ENCODE data around the gene CRYL1. TPM values are rescaled to one million over a fixed set of nuclear protein-coding genes. Genes with fewer than 3 reads are reported as not detected.

CRYL1 gene
- polyA plus RNA-seq, 1 of the 3 experiments (the other 2 are of a cell fraction), result 34.8 TPM

DNA sequence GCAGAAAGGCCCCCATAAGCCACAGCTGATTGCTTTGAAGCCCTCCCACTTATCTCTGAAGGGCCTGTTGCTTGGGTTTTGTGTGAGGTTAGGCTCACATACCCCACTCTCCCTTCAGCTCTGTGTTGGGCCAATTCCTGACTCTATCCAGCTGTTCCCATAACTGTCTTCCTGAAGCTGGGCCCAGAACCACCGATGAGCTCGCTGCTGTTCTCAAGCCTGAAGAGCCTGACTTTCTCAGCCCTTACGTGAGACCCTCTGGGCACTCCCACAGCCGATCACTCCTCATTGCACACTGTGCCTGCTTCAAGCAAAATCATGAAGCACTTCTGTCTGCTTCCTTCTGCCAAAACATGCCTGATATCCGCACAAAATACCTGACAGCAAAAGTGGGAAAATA is 124.1 kb downstream of the CRYL1 start:
- no peak overlapping the region for H3K27ac ChIP-seq (ENCODE audit: low read depth in 2 of 2, low read length in 1 of 2)
- H3K27me3 ChIP-seq (ENCODE audit: insufficient read depth), result no peaks in the 10 kb centered on the region
- WGBS (ENCODE audit: low lambda C conversion rate), result 79% methylated on average over 5 of the region's 5 CpGs
- CTCF ChIA-PET, result no interaction called here
- no peaks in the 10 kb centered on the region for H3K36me3 ChIP-seq (replicated peaks in 1 of 2; ENCODE audit: control insufficient read depth in 1 of 2, insufficient read depth in 2 of 2, low read length in 1 of 2)
- H3K9ac ChIP-seq, result no peak overlapping the region
- H3K4me3 ChIP-seq (ENCODE audit: low read depth in 2 of 2, low read length in 1 of 2), result no peak overlapping the region
- H3K9me3 ChIP-seq, result no peaks in the 10 kb centered on the region
- no peak overlapping the region for H2AFZ ChIP-seq (ENCODE audit: low read depth)
- no peak for DNase-seq
- H3K79me2 ChIP-seq (ENCODE audit: insufficient read depth), result no peaks in the 10 kb centered on the region
- H3K9me2 ChIP-seq, result no peaks in the 10 kb centered on the region
- peaks cover 8% of the 10 kb centered on the region for H3F3A ChIP-seq (replicated peaks; ENCODE audit: insufficient read depth)
- no peaks in the 10 kb centered on the region for H4K20me1 ChIP-seq (ENCODE audit: insufficient read depth)
- TF ChIP-seq CHD2 (IDR thresholded peaks at IDR 0.05; ENCODE audit: low read length, partially characterized antibody) (no peak), MEF2A (IDR thresholded peaks at IDR 0.05; ENCODE audit: borderline replicate concordance, low read depth) (no peak), ELF1 (IDR thresholded peaks at IDR 0.05) (no peak), TEAD4 (IDR thresholded peaks at IDR 0.05; ENCODE audit: borderline replicate concordance, insufficient read depth) (no peak)
- TF ChIP-seq, protein P1, sequence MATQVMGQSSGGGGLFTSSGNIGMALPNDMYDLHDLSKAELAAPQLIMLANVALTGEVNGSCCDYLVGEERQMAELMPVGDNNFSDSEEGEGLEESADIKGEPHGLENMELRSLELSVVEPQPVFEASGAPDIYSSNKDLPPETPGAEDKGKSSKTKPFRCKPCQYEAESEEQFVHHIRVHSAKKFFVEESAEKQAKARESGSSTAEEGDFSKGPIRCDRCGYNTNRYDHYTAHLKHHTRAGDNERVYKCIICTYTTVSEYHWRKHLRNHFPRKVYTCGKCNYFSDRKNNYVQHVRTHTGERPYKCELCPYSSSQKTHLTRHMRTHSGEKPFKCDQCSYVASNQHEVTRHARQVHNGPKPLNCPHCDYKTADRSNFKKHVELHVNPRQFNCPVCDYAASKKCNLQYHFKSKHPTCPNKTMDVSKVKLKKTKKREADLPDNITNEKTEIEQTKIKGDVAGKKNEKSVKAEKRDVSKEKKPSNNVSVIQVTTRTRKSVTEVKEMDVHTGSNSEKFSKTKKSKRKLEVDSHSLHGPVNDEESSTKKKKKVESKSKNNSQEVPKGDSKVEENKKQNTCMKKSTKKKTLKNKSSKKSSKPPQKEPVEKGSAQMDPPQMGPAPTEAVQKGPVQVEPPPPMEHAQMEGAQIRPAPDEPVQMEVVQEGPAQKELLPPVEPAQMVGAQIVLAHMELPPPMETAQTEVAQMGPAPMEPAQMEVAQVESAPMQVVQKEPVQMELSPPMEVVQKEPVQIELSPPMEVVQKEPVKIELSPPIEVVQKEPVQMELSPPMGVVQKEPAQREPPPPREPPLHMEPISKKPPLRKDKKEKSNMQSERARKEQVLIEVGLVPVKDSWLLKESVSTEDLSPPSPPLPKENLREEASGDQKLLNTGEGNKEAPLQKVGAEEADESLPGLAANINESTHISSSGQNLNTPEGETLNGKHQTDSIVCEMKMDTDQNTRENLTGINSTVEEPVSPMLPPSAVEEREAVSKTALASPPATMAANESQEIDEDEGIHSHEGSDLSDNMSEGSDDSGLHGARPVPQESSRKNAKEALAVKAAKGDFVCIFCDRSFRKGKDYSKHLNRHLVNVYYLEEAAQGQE (IDR thresholded peaks at IDR 0.05; ENCODE audit: low read depth, low read length), result no peak
- TF ChIP-seq, protein P2, sequence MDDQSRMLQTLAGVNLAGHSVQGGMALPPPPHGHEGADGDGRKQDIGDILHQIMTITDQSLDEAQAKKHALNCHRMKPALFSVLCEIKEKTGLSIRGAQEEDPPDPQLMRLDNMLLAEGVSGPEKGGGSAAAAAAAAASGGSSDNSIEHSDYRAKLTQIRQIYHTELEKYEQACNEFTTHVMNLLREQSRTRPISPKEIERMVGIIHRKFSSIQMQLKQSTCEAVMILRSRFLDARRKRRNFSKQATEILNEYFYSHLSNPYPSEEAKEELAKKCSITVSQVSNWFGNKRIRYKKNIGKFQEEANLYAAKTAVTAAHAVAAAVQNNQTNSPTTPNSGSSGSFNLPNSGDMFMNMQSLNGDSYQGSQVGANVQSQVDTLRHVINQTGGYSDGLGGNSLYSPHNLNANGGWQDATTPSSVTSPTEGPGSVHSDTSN (IDR thresholded peaks at IDR 0.05), result no peak
- TF ChIP-seq, protein P3, sequence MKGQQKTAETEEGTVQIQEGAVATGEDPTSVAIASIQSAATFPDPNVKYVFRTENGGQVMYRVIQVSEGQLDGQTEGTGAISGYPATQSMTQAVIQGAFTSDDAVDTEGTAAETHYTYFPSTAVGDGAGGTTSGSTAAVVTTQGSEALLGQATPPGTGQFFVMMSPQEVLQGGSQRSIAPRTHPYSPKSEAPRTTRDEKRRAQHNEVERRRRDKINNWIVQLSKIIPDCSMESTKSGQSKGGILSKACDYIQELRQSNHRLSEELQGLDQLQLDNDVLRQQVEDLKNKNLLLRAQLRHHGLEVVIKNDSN (IDR thresholded peaks at IDR 0.05; ENCODE audit: borderline replicate concordance, low read depth), result no peak
- POLR2A ChIA-PET, result no interaction called here
- H3K4me2 ChIP-seq, result no peak overlapping the region; the same call in 1 of the 2 replicates
- H3K4me1 ChIP-seq (ENCODE audit: control insufficient read depth in 1 of 2, insufficient read depth in 2 of 2, low read depth in 1 of 2, low read length in 1 of 2), result peaks cover 0 to 9% of the 10 kb centered on the region in 2 experiments; a peak in 1 of 4 replicates

DNA sequence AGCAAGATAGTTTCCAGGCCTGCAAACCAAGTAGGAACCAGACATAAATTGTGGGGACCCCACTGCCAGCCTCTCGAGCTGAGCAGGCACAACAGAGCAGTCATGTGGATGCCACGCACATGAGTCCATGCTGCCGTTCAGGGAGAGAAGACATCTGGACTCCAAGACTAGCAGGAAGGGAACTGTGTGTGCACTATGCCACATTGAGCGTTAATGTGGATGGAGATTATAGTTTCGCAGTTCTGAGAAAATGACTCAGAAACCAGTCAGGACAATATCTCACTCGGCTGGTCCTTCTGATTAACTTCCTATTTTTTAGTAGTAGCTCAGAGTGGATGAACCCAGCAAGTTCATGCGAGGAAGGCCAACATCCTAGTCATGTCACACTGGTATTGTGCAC is 124.9 kb downstream of the CRYL1 start:
- H3K4me1 ChIP-seq (ENCODE audit: control insufficient read depth in 1 of 2, insufficient read depth in 2 of 2, low read depth in 1 of 2, low read length in 1 of 2), result peaks cover 0 to 9% of the 10 kb centered on the region in 2 experiments; a peak in 1 of 4 replicates
- no peak overlapping the region for H2AFZ ChIP-seq (ENCODE audit: low read depth)
- no peaks in the 10 kb centered on the region for H4K20me1 ChIP-seq (ENCODE audit: insufficient read depth)
- no peak overlapping the region; the same call in 1 of the 2 replicates for H3K4me2 ChIP-seq
- H3K9me2 ChIP-seq, result no peaks in the 10 kb centered on the region
- peaks cover 8% of the 10 kb centered on the region for H3F3A ChIP-seq (replicated peaks; ENCODE audit: insufficient read depth)
- no peak for TF ChIP-seq MXI1 (IDR thresholded peaks at IDR 0.05; ENCODE audit: low read depth, low read length)
- TF ChIP-seq, protein P4, sequence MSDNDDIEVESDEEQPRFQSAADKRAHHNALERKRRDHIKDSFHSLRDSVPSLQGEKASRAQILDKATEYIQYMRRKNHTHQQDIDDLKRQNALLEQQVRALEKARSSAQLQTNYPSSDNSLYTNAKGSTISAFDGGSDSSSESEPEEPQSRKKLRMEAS (IDR thresholded peaks at IDR 0.05; ENCODE audit: low read depth), result no peak
- TF ChIP-seq TCF12 (IDR thresholded peaks at IDR 0.05), result peak; percentile 82
- H3K9me3 ChIP-seq, result no peaks in the 10 kb centered on the region
- H3K36me3 ChIP-seq (replicated peaks in 1 of 2; ENCODE audit: control insufficient read depth in 1 of 2, insufficient read depth in 2 of 2, low read length in 1 of 2), result no peaks in the 10 kb centered on the region
- DNase-seq, result no peak
- POLR2A ChIA-PET, result no interaction called here
- WGBS (ENCODE audit: low lambda C conversion rate), result 23% methylated on average over 7 of the region's 7 CpGs
- no peak overlapping the region for H3K27ac ChIP-seq (ENCODE audit: low read depth in 2 of 2, low read length in 1 of 2)
- no peaks in the 10 kb centered on the region for H3K27me3 ChIP-seq (ENCODE audit: insufficient read depth)
- H3K79me2 ChIP-seq (ENCODE audit: insufficient read depth), result no peaks in the 10 kb centered on the region
- H3K9ac ChIP-seq, result no peak overlapping the region
- H3K4me3 ChIP-seq (ENCODE audit: low read depth in 2 of 2, low read length in 1 of 2), result no peak overlapping the region
- CTCF ChIA-PET, result no interaction called here

Data from SK-N-SH (cell line).